Measurements from ENCODE around the gene CCDC85C. TPM values are rescaled to one million over a fixed set of nuclear protein-coding genes. Genes with fewer than 3 reads are reported as not detected.

CCDC85C gene
- total RNA-seq, 1 donor from 2014 or later, result 82.2 TPM

- Mint-ChIP-seq H3K27me3 (ENCODE audit: low read depth) (no peaks in the 10 kb centered on the region), H3K27ac (no peak overlapping the region), H3K4me3 (no peak overlapping the region), H3K9me3 (no peaks in the 10 kb centered on the region), H3K4me1 (peaks cover 8% of the 10 kb centered on the region), H3K36me3 (peaks cover 11% of the 10 kb centered on the region)
- no peak for DNase-seq (ENCODE audit: low spot score in 2 of 2, unreplicated experiment in 2 of 2)
- TF ChIP-seq CTCF (IDR thresholded peaks at IDR 0.05; ENCODE audit: unreplicated experiment), result no peak
Measured at GRCh38 chr14:99463974-99464373, 140.0 kb downstream of the CCDC85C start.

GRCh38 chr14:99462210-99462609, 141.8 kb downstream of the CCDC85C start:
- no peak overlapping the region for H3K27ac Mint-ChIP-seq
- TF ChIP-seq CTCF (IDR thresholded peaks at IDR 0.05; ENCODE audit: unreplicated experiment), result no peak

GRCh38 chr14:99461411-99462085, 142.5 kb downstream of the CCDC85C start:
- Mint-ChIP-seq H3K36me3 (peaks cover 17% of the 10 kb centered on the region), H3K27me3 (ENCODE audit: low read depth) (no peaks in the 10 kb centered on the region), H3K27ac (no peak overlapping the region), H3K4me1 (peaks cover 3% of the 10 kb centered on the region), H3K9me3 (no peaks in the 10 kb centered on the region), H3K4me3 (no peak overlapping the region)
- no peak for DNase-seq (ENCODE audit: low spot score in 2 of 2, unreplicated experiment in 2 of 2)
- no peak for TF ChIP-seq CTCF (IDR thresholded peaks at IDR 0.05; ENCODE audit: unreplicated experiment)

More at GRCh38 chr14:99462210-99462609, 141.8 kb downstream of the CCDC85C start:
- Mint-ChIP-seq H3K27me3 (ENCODE audit: low read depth) (no peaks in the 10 kb centered on the region), H3K36me3 (peaks cover 15% of the 10 kb centered on the region), H3K9me3 (no peaks in the 10 kb centered on the region), H3K4me1 (peaks cover 3% of the 10 kb centered on the region), H3K4me3 (no peak overlapping the region)
- DNase-seq (ENCODE audit: low spot score in 2 of 2, unreplicated experiment in 2 of 2), result no peak

- no peak for DNase-seq (ENCODE audit: low spot score in 2 of 2, unreplicated experiment in 2 of 2)
- no peaks in the 10 kb centered on the region for H3K9me3 Mint-ChIP-seq
- peaks cover 3% of the 10 kb centered on the region for H3K4me1 Mint-ChIP-seq
- no peaks in the 10 kb centered on the region for H3K27me3 Mint-ChIP-seq (ENCODE audit: low read depth)
- no peak overlapping the region for H3K4me3 Mint-ChIP-seq
- H3K36me3 Mint-ChIP-seq, result peaks cover 17% of the 10 kb centered on the region
- H3K27ac Mint-ChIP-seq, result no peak overlapping the region
- TF ChIP-seq CTCF (IDR thresholded peaks at IDR 0.05; ENCODE audit: unreplicated experiment), result no peak
Measured at GRCh38 chr14:99460793-99461192, 143.2 kb downstream of the CCDC85C start.

GRCh38 chr14:99459481-99460100, 144.4 kb downstream of the CCDC85C start:
- peaks cover 21% of the 10 kb centered on the region for H3K36me3 Mint-ChIP-seq

More at GRCh38 chr14:99459481-99460100, 144.4 kb downstream of the CCDC85C start:
- no peak for TF ChIP-seq CTCF (IDR thresholded peaks at IDR 0.05; ENCODE audit: unreplicated experiment)
- H3K27ac Mint-ChIP-seq, result peak overlapping the region; percentile 2
- peaks cover 3% of the 10 kb centered on the region for H3K4me1 Mint-ChIP-seq
- no peaks in the 10 kb centered on the region for H3K27me3 Mint-ChIP-seq (ENCODE audit: low read depth)
- no peak overlapping the region for H3K4me3 Mint-ChIP-seq
- no peak for DNase-seq (ENCODE audit: low spot score in 2 of 2, unreplicated experiment in 2 of 2)
- H3K9me3 Mint-ChIP-seq, result no peaks in the 10 kb centered on the region

Data from mesothelial cell of epicardium (in vitro differentiated cells).